Measurements from ENCODE around the gene LDHAL6B. TPM values are rescaled to one million over a fixed set of nuclear protein-coding genes. Genes with fewer than 3 reads are reported as not detected.

Gene LDHAL6B
- total RNA-seq, 2 donors from 2014 or later, result not detected

GRCh38 chr15:59168536-59168935, 38.1 kb upstream of the LDHAL6B start:
- no peak overlapping the region for H3K4me3 ChIP-seq (ENCODE audit: low read length)
- no peak overlapping the region for H3K27ac ChIP-seq (ENCODE audit: low read depth, low read length)
- peaks cover 17% of the 10 kb centered on the region for H3K36me3 ChIP-seq (ENCODE audit: control insufficient read depth, insufficient read depth, low read length)
- no peaks in the 10 kb centered on the region for H3K9me3 Mint-ChIP-seq
- no peak overlapping the region for H3K9ac ChIP-seq (ENCODE audit: extremely low read depth, low read length, poor library complexity, severe bottlenecking)
- no peaks in the 10 kb centered on the region for H3K27me3 ChIP-seq (ENCODE audit: control insufficient read depth, insufficient read depth, low read length, poor library complexity, severe bottlenecking)
- no peak for DNase-seq
- H3K36me3 Mint-ChIP-seq (ENCODE audit: low read depth), result peaks cover 26% of the 10 kb centered on the region
- no peaks in the 10 kb centered on the region for H3K27me3 Mint-ChIP-seq (ENCODE audit: insufficient read depth)
- no peak overlapping the region for H3K27ac Mint-ChIP-seq
- peaks cover 4% of the 10 kb centered on the region for H3K4me1 ChIP-seq (ENCODE audit: control insufficient read depth, insufficient read depth, low read length)
- 97% methylated on average over 5 to 7 of the region's 7 CpGs for WGBS, 2 experiments (ENCODE audit: insufficient coverage in 1 of 2, insufficient read length in 1 of 2)
- TF ChIP-seq CTCF (conservative IDR thresholded peaks at IDR 0.05), result no peak
- H3K4me1 Mint-ChIP-seq, result peaks cover 16% of the 10 kb centered on the region
- H3K9me3 ChIP-seq (ENCODE audit: control insufficient read depth, low read length), result peaks cover 5% of the 10 kb centered on the region
- H3K4me3 Mint-ChIP-seq, result no peak overlapping the region

- DNase-seq, result no peak
- no peak overlapping the region for H3K27ac ChIP-seq (ENCODE audit: low read depth, low read length)
- H3K9me3 ChIP-seq (ENCODE audit: control insufficient read depth, low read length), result peaks cover 7% of the 10 kb centered on the region
- peaks cover 4% of the 10 kb centered on the region for H3K4me1 ChIP-seq (ENCODE audit: control insufficient read depth, insufficient read depth, low read length)
- no peak overlapping the region for H3K4me3 ChIP-seq (ENCODE audit: low read length)
- Mint-ChIP-seq H3K4me3 (no peak overlapping the region), H3K9me3 (no peaks in the 10 kb centered on the region), H3K36me3 (ENCODE audit: low read depth) (peaks cover 27% of the 10 kb centered on the region), H3K4me1 (peaks cover 16% of the 10 kb centered on the region), H3K27ac (peak overlapping the region; percentile 77), H3K27me3 (ENCODE audit: insufficient read depth) (no peaks in the 10 kb centered on the region)
- H3K36me3 ChIP-seq (ENCODE audit: control insufficient read depth, insufficient read depth, low read length), result peaks cover 19% of the 10 kb centered on the region
- TF ChIP-seq CTCF (conservative IDR thresholded peaks at IDR 0.05), result no peak
- H3K27me3 ChIP-seq (ENCODE audit: control insufficient read depth, insufficient read depth, low read length, poor library complexity, severe bottlenecking), result no peaks in the 10 kb centered on the region
- no peak overlapping the region for H3K9ac ChIP-seq (ENCODE audit: extremely low read depth, low read length, poor library complexity, severe bottlenecking)
- 89 to 94% methylated on average over 2 to 3 of the region's 3 CpGs for WGBS, 2 experiments (ENCODE audit: insufficient coverage in 1 of 2, insufficient read length in 1 of 2)
Observed at GRCh38 chr15:59169251-59169708, 37.4 kb upstream of the LDHAL6B start.

- Mint-ChIP-seq H3K27me3 (ENCODE audit: insufficient read depth) (no peaks in the 10 kb centered on the region), H3K36me3 (ENCODE audit: low read depth) (peaks cover 27% of the 10 kb centered on the region), H3K4me1 (peaks cover 22% of the 10 kb centered on the region), H3K27ac (peak overlapping the region; percentile 77), H3K9me3 (no peaks in the 10 kb centered on the region), H3K4me3 (no peak overlapping the region)
- no peak for TF ChIP-seq CTCF (conservative IDR thresholded peaks at IDR 0.05)
- WGBS, 2 experiments (ENCODE audit: insufficient coverage in 1 of 2, insufficient read length in 1 of 2), result 90 to 96% methylated on average over 9 to 12 of the region's 12 CpGs
- Histone ChIP-seq H3K4me1 (ENCODE audit: control insufficient read depth, insufficient read depth, low read length) (peaks cover 4% of the 10 kb centered on the region), H3K9me3 (ENCODE audit: control insufficient read depth, low read length) (peaks cover 7% of the 10 kb centered on the region), H3K4me3 (ENCODE audit: low read length) (no peak overlapping the region), H3K9ac (ENCODE audit: extremely low read depth, low read length, poor library complexity, severe bottlenecking) (no peak overlapping the region), H3K36me3 (ENCODE audit: control insufficient read depth, insufficient read depth, low read length) (peaks cover 10% of the 10 kb centered on the region), H3K27me3 (ENCODE audit: control insufficient read depth, insufficient read depth, low read length, poor library complexity, severe bottlenecking) (no peaks in the 10 kb centered on the region), H3K27ac (ENCODE audit: low read depth, low read length) (no peak overlapping the region)
- DNase-seq, result peak; percentile 75
Observed at GRCh38 chr15:59170295-59171066, 36.2 kb upstream of the LDHAL6B start.
